ENCODE results near the gene EZH2.

DNA sequence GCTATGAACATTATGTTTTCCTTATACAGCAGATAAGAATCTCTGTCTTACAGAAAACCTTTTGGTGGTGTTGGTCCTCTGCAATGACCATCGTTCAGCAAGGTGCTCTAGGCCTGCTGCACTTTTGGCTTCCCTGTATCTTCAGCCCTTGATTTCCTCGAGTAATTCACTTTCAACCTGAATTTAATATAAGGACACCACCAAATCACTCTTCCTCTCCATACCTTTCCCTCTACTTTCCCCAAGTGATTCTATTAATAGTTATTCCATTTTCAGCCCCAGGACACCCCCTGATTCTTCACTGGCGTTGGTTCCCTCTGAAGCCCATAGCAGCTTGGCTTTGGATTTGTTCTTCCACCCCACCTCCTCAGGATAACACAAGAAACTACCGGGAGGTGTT is 72.2 kb downstream of the EZH2 start:
- TF ChIP-seq, protein P1, sequence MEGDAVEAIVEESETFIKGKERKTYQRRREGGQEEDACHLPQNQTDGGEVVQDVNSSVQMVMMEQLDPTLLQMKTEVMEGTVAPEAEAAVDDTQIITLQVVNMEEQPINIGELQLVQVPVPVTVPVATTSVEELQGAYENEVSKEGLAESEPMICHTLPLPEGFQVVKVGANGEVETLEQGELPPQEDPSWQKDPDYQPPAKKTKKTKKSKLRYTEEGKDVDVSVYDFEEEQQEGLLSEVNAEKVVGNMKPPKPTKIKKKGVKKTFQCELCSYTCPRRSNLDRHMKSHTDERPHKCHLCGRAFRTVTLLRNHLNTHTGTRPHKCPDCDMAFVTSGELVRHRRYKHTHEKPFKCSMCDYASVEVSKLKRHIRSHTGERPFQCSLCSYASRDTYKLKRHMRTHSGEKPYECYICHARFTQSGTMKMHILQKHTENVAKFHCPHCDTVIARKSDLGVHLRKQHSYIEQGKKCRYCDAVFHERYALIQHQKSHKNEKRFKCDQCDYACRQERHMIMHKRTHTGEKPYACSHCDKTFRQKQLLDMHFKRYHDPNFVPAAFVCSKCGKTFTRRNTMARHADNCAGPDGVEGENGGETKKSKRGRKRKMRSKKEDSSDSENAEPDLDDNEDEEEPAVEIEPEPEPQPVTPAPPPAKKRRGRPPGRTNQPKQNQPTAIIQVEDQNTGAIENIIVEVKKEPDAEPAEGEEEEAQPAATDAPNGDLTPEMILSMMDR (IDR thresholded peaks at IDR 0.05; ENCODE audit: borderline replicate concordance, extremely low read depth, low read length, poor library complexity, severe bottlenecking) = no peak
- no peak for TF ChIP-seq EZH2 (IDR thresholded peaks at IDR 0.05; ENCODE audit: borderline replicate concordance, low read depth, low read length, severe bottlenecking)

All from DND-41 (cell line).